Measurements from ENCODE around the gene EFCAB8. TPM values are rescaled to one million over a fixed set of nuclear protein-coding genes. Genes with fewer than 3 reads are reported as not detected.

The EFCAB8 gene
- total RNA-seq, 1 donor from 2014 or later: 0.32 TPM

GRCh38 chr20:33009214-33010132, 150.8 kb downstream of the EFCAB8 start:
- H3K4me1 Mint-ChIP-seq (ENCODE audit: low read depth): peaks cover 3% of the 10 kb centered on the region
- no peaks in the 10 kb centered on the region for H3K36me3 Mint-ChIP-seq (ENCODE audit: low read depth)
- H3K27me3 Mint-ChIP-seq (ENCODE audit: low read depth): peaks cover 45% of the 10 kb centered on the region
- DNase-seq (ENCODE audit: low spot score): peak; percentile 78
- TF ChIP-seq, protein P1, sequence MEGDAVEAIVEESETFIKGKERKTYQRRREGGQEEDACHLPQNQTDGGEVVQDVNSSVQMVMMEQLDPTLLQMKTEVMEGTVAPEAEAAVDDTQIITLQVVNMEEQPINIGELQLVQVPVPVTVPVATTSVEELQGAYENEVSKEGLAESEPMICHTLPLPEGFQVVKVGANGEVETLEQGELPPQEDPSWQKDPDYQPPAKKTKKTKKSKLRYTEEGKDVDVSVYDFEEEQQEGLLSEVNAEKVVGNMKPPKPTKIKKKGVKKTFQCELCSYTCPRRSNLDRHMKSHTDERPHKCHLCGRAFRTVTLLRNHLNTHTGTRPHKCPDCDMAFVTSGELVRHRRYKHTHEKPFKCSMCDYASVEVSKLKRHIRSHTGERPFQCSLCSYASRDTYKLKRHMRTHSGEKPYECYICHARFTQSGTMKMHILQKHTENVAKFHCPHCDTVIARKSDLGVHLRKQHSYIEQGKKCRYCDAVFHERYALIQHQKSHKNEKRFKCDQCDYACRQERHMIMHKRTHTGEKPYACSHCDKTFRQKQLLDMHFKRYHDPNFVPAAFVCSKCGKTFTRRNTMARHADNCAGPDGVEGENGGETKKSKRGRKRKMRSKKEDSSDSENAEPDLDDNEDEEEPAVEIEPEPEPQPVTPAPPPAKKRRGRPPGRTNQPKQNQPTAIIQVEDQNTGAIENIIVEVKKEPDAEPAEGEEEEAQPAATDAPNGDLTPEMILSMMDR (IDR thresholded peaks at IDR 0.05): no peak
- no peak overlapping the region for H3K4me3 Mint-ChIP-seq (ENCODE audit: unreplicated experiment)
- no peak overlapping the region for H3K27ac Mint-ChIP-seq (ENCODE audit: unreplicated experiment)
- peaks cover 5% of the 10 kb centered on the region for H3K9me3 Mint-ChIP-seq (ENCODE audit: low read depth)

DNA sequence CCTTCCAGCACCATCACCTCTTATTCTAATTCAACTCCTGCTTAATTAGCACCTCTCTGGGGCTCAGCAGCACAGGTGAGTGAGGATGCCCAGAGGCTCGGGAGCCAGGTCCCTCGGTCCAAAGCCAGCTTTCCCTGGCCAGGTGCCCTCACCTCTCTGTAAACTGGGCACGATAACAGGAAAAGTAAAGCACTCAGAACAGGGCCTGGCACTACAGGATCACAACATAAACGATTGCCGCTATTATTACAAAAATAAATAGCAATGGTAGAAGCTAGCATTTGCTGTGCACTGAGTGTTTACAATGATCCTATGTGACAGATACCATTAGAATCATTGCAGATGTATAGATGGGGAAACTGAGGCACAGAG, 151.4 kb downstream of the EFCAB8 start:
- peaks cover 3% of the 10 kb centered on the region for H3K4me1 Mint-ChIP-seq (ENCODE audit: low read depth)
- TF ChIP-seq, protein P1 (IDR thresholded peaks at IDR 0.05): no peak
- no peaks in the 10 kb centered on the region for H3K36me3 Mint-ChIP-seq (ENCODE audit: low read depth)
- no peak overlapping the region for H3K4me3 Mint-ChIP-seq (ENCODE audit: unreplicated experiment)
- no peak overlapping the region for H3K27ac Mint-ChIP-seq (ENCODE audit: unreplicated experiment)
- peaks cover 52% of the 10 kb centered on the region for H3K27me3 Mint-ChIP-seq (ENCODE audit: low read depth)
- peaks cover 4% of the 10 kb centered on the region for H3K9me3 Mint-ChIP-seq (ENCODE audit: low read depth)
- DNase-seq (ENCODE audit: low spot score): peak; percentile 19

- peaks cover 59% of the 10 kb centered on the region for H3K27me3 Mint-ChIP-seq (ENCODE audit: low read depth)
- H3K4me1 Mint-ChIP-seq (ENCODE audit: low read depth): peaks cover 3% of the 10 kb centered on the region
- no peaks in the 10 kb centered on the region for H3K9me3 Mint-ChIP-seq (ENCODE audit: low read depth)
- TF ChIP-seq, protein P1 (IDR thresholded peaks at IDR 0.05): no peak
- H3K27ac Mint-ChIP-seq (ENCODE audit: unreplicated experiment): no peak overlapping the region
- no peak overlapping the region for H3K4me3 Mint-ChIP-seq (ENCODE audit: unreplicated experiment)
- H3K36me3 Mint-ChIP-seq (ENCODE audit: low read depth): no peaks in the 10 kb centered on the region
- peak; percentile 44 for DNase-seq (ENCODE audit: low spot score)
Observed at GRCh38 chr20:33010674-33011449, 152.1 kb downstream of the EFCAB8 start.

Other genes with a start within 250 kb of the EFCAB8 start
- 0.07 to 0.15 TPM in 2 of 3 replicates, not detected in the other for gene C20orf203, start 185.0 kb upstream of the EFCAB8 start, total RNA-seq
- 34.4 to 83.2 TPM (median 82.9 TPM) in 3 replicates for gene COMMD7, start 115.5 kb upstream of the EFCAB8 start, total RNA-seq
- 2.0 to 4.8 TPM (median 4.7 TPM) in 3 replicates for gene DNMT3B, start 96.5 kb upstream of the EFCAB8 start, total RNA-seq
- gene MAPRE1, start 39.0 kb upstream of the EFCAB8 start, total RNA-seq: 121 to 177 TPM (median 176 TPM) in 3 replicates
- not detected in 3 replicates for gene SUN5, start 145.5 kb downstream of the EFCAB8 start, total RNA-seq
- not detected in 3 replicates for gene BPIFB2, start 148.8 kb downstream of the EFCAB8 start, total RNA-seq
- gene BPIFB6, start 172.7 kb downstream of the EFCAB8 start, total RNA-seq: not detected in 3 replicates
- gene BPIFB3, start 195.0 kb downstream of the EFCAB8 start, total RNA-seq: not detected in 3 replicates
- gene BPIFB4, start 220.7 kb downstream of the EFCAB8 start, total RNA-seq: not detected in 3 replicates